ENCODE results near the gene NACC2.

NACC2 gene

DNA sequence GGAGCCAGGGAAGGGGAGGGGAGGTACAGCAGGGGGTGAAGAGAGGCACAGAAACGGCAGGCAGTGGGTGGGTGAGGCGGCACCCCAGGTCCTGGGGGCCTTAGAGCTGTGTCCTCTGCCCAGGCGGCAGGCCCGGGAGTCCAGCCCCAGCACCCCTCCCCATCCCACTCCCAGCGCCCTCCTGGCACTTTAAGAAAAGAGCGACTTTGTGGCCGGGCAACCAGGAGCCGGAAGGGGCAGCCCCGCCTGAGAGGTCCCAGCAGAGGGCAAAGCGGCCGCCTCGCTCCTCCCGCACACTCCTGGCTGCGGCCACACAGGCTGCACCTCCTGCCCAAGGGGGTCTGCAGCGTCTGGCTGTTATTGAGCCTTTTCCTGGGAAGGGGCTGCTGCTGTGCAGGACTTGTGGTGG, 42.6 kb downstream of the NACC2 start:
- no peak for TF ChIP-seq CTCF (conservative IDR thresholded peaks at IDR 0.05; ENCODE audit: low read depth, low read length)
- no peaks in the 10 kb centered on the region for H3K79me2 ChIP-seq (ENCODE audit: insufficient read depth, low read depth)
- no peak overlapping the region for H2AFZ ChIP-seq (ENCODE audit: low read depth)
- H3K9ac ChIP-seq: no peak overlapping the region
- H3K4me1 ChIP-seq (ENCODE audit: low read depth, poor library complexity, severe bottlenecking): no peaks in the 10 kb centered on the region
- H3K4me2 ChIP-seq: no peak overlapping the region
- H4K20me1 ChIP-seq (ENCODE audit: insufficient read depth): no peaks in the 10 kb centered on the region
- no peak overlapping the region for H3K27ac ChIP-seq
- no peaks in the 10 kb centered on the region for H3K36me3 ChIP-seq (ENCODE audit: insufficient read depth)
- peaks cover 85% of the 10 kb centered on the region for H3K27me3 ChIP-seq (ENCODE audit: insufficient read depth, low read depth)
- H3K4me3 ChIP-seq (IDR thresholded peaks at IDR 0.05; ENCODE audit: insufficient read depth, low read depth, low read length): no peak overlapping the region

DNA sequence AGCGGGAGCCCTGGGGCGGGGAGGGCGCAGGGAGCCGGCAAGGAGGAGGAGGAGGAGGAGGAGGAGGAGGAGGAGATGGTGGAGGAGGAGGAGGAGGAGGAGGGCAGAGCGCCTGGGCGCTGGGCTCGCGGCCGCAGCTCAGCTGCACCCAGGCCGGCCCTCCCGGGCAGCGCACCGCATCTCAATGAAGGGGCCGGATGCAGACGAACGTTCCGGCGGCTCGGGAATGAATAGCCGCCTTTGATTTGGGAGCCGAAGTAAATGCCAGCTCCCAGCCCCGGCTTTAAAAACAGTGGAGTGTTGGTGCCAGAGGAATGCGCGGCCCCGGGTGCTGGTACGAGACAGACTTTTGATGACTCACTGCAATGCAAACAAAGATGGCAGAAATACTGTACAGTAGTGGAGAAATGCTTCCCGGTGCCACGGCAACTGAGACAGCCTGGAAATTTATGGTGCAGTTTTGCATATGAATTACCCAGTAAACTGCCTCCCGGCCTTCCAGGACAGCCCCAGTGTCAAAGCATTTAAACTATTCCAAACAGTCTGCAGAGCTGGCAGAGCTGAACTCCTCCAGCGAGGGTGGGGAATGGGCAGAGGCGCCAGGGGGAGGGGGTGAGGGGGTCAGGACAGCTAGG, 43.1 kb downstream of the NACC2 start:
- no peaks in the 10 kb centered on the region for H3K79me2 ChIP-seq (ENCODE audit: insufficient read depth, low read depth)
- H3K36me3 ChIP-seq (ENCODE audit: insufficient read depth): no peaks in the 10 kb centered on the region
- H3K27me3 ChIP-seq (ENCODE audit: insufficient read depth, low read depth): peaks cover 85% of the 10 kb centered on the region
- no peak overlapping the region for H3K9ac ChIP-seq
- no peak overlapping the region for H2AFZ ChIP-seq (ENCODE audit: low read depth)
- H3K4me2 ChIP-seq: no peak overlapping the region
- no peaks in the 10 kb centered on the region for H3K4me1 ChIP-seq (ENCODE audit: low read depth, poor library complexity, severe bottlenecking)
- H4K20me1 ChIP-seq (ENCODE audit: insufficient read depth): no peaks in the 10 kb centered on the region
- no peak for TF ChIP-seq CTCF (conservative IDR thresholded peaks at IDR 0.05; ENCODE audit: low read depth, low read length)
- no peak overlapping the region for H3K27ac ChIP-seq
- no peak overlapping the region for H3K4me3 ChIP-seq (IDR thresholded peaks at IDR 0.05; ENCODE audit: insufficient read depth, low read depth, low read length)

- no peak overlapping the region for H3K4me2 ChIP-seq
- H3K4me3 ChIP-seq (IDR thresholded peaks at IDR 0.05; ENCODE audit: insufficient read depth, low read depth, low read length): no peak overlapping the region
Measured at GRCh38 chr9:136051453-136051836, 43.6 kb downstream of the NACC2 start.

GRCh38 chr9:136050701-136051452, 44.2 kb downstream of the NACC2 start:
- H3K36me3 ChIP-seq (ENCODE audit: insufficient read depth): no peaks in the 10 kb centered on the region
- no peaks in the 10 kb centered on the region for H3K79me2 ChIP-seq (ENCODE audit: insufficient read depth, low read depth)
- H3K27me3 ChIP-seq (ENCODE audit: insufficient read depth, low read depth): peaks cover 85% of the 10 kb centered on the region
- H3K27ac ChIP-seq: no peak overlapping the region
- no peak overlapping the region for H3K4me3 ChIP-seq (IDR thresholded peaks at IDR 0.05; ENCODE audit: insufficient read depth, low read depth, low read length)
- no peaks in the 10 kb centered on the region for H3K4me1 ChIP-seq (ENCODE audit: low read depth, poor library complexity, severe bottlenecking)
- H2AFZ ChIP-seq (ENCODE audit: low read depth): no peak overlapping the region
- no peak overlapping the region for H3K4me2 ChIP-seq
- no peak overlapping the region for H3K9ac ChIP-seq
- H4K20me1 ChIP-seq (ENCODE audit: insufficient read depth): no peaks in the 10 kb centered on the region
- TF ChIP-seq CTCF (conservative IDR thresholded peaks at IDR 0.05; ENCODE audit: low read depth, low read length): no peak

More at GRCh38 chr9:136051453-136051836, 43.6 kb downstream of the NACC2 start:
- no peak overlapping the region for H3K27ac ChIP-seq
- no peaks in the 10 kb centered on the region for H3K36me3 ChIP-seq (ENCODE audit: insufficient read depth)
- H3K79me2 ChIP-seq (ENCODE audit: insufficient read depth, low read depth): no peaks in the 10 kb centered on the region
- no peaks in the 10 kb centered on the region for H4K20me1 ChIP-seq (ENCODE audit: insufficient read depth)
- H3K9ac ChIP-seq: no peak overlapping the region
- no peak for TF ChIP-seq CTCF (conservative IDR thresholded peaks at IDR 0.05; ENCODE audit: low read depth, low read length)
- H2AFZ ChIP-seq (ENCODE audit: low read depth): no peak overlapping the region
- peaks cover 85% of the 10 kb centered on the region for H3K27me3 ChIP-seq (ENCODE audit: insufficient read depth, low read depth)
- H3K4me1 ChIP-seq (ENCODE audit: low read depth, poor library complexity, severe bottlenecking): no peaks in the 10 kb centered on the region

All from KMS-11 (cell line).